NCI-H69 (cell line): ENCODE results near the gene ZSCAN16.

ENCODE experiments used
- DNase-seq: peaks from one replicate; lab custom pipeline; 2025; lab: John Stamatoyannopoulos, UW

Gene ZSCAN16

GRCh38 chr6:28172006-28172405, 47.6 kb downstream of the ZSCAN16 start:
- no peak for DNase-seq

DNA sequence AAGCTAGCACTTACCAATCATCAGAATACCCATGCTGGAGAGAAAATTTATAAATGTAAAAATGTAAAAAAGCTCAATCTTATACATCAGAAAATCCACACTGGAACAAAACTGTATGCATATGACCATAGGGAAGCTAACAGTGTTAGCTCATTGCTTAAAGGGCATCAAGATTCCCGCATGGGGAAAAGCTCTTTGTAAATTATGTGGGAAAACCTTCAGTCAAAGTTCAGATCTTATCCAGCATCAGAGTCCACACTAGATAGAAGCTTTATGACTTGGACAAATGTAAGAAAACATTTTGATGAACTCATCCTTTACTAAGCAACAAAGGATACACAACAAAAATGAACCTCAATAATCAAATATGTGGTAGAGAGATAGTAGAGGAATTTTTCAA, 52.0 kb downstream of the ZSCAN16 start:
- no peak for DNase-seq
